ENCODE results near the gene INHBB. TPM values are rescaled to one million over a fixed set of nuclear protein-coding genes. Genes with fewer than 3 reads are reported as not detected.

Gene INHBB
- total and polyA plus RNA-seq, 2 of the 4 experiments (the other 2 are of a cell fraction): 0.18 to 0.92 TPM

GRCh38 chr2:120375251-120376020 lies 29.5 kb downstream of the INHBB start:
- POLR2A ChIA-PET (ENCODE audit: unreplicated experiment): no interaction called here
- no peak overlapping the region for H3K4me3 ChIP-seq (ENCODE audit: insufficient read depth, low read depth, low read length)
- H3K14ac ChIP-seq (replicated peaks; ENCODE audit: low read depth, low read length): no peak overlapping the region
- no peak overlapping the region for H2BK15ac ChIP-seq (ENCODE audit: low read depth, low read length)
- H3K27ac ChIP-seq (ENCODE audit: insufficient read depth, low read length): no peak overlapping the region
- no peak overlapping the region for H3K4me2 ChIP-seq (ENCODE audit: low read depth, low read length)
- H2BK20ac ChIP-seq (ENCODE audit: low read depth, low read length): no peak overlapping the region
- no peak overlapping the region for H3K4ac ChIP-seq (ENCODE audit: low read depth, low read length)
- no peaks in the 10 kb centered on the region for H3K36me3 ChIP-seq (ENCODE audit: control insufficient read depth, insufficient read depth, low read length)
- BruUV-seq (replicated peaks): no TSS peak
- no peak overlapping the region for H4K5ac ChIP-seq (ENCODE audit: low read depth, low read length)
- no peak overlapping the region for H2BK120ac ChIP-seq (ENCODE audit: low read depth, low read length)
- H3K79me1 ChIP-seq (ENCODE audit: low read depth in 1 of 2, low read length in 2 of 2): no peaks in the 10 kb centered on the region
- CTCF ChIA-PET: no interaction called here
- 91% methylated on average over 6 of the region's 14 CpGs; no CpG with 5 or more reads in 1 of the 2 experiments for WGBS, 2 experiments (ENCODE audit: extremely low coverage in 2 of 2, insufficient read length in 1 of 2)
- dilution Hi-C loops (cut with HindIII; ENCODE audit: low sequenced_read_pairs, unreplicated experiment) (no loop called here), intact Hi-C loops (cut with micrococcal nuclease) (no loop called here), in situ Hi-C loops (cut with MboI; ENCODE audit: low sequenced_read_pairs) (no loop called here)
- H4K91ac ChIP-seq (ENCODE audit: insufficient read depth, low read depth, low read length): no peak overlapping the region
- H2BK5ac ChIP-seq (ENCODE audit: low read depth, low read length, poor library complexity, severe bottlenecking): no peak overlapping the region
- no peaks in the 10 kb centered on the region for H3K4me1 ChIP-seq (ENCODE audit: control insufficient read depth, insufficient read depth, low read length)
- H3K9me1 ChIP-seq (ENCODE audit: insufficient read depth, low read length): peaks cover 3% of the 10 kb centered on the region; the same call in 1 of the 2 replicates
- no peak for DNase-seq
- H3K23ac ChIP-seq (ENCODE audit: low read depth, low read length): no peak overlapping the region
- H3K18ac ChIP-seq (ENCODE audit: low read depth, low read length): no peak overlapping the region
- no peak overlapping the region for H4K8ac ChIP-seq (ENCODE audit: low read depth in 2 of 2, low read length in 2 of 2)
- H2AK9ac ChIP-seq (replicated peaks; ENCODE audit: low read depth, low read length, poor library complexity): no peak overlapping the region
- H3K27me3 ChIP-seq (ENCODE audit: control insufficient read depth, insufficient read depth, low read length): peaks cover 82% of the 10 kb centered on the region
- H3K9me3 ChIP-seq (ENCODE audit: control insufficient read depth, insufficient read depth, low read length): no peaks in the 10 kb centered on the region
- H2AK5ac ChIP-seq (ENCODE audit: low read depth, low read length): no peak overlapping the region
- H4K20me1 ChIP-seq (ENCODE audit: insufficient read depth, low read length): no peaks in the 10 kb centered on the region; the same call in none of the 2 replicates
- H3K56ac ChIP-seq (ENCODE audit: extremely low read depth, insufficient read depth, low read length): no peak overlapping the region
- H2AFZ ChIP-seq (replicated peaks; ENCODE audit: low read length, poor library complexity): no peak overlapping the region
- ATAC-seq (ENCODE audit: low read depth): no peak
- H3K9ac ChIP-seq (ENCODE audit: low read depth, low read length): no peak overlapping the region
- TF ChIP-seq FOS (IDR thresholded peaks at IDR 0.05; ENCODE audit: low read depth, low read length): no peak
- no peak for TF ChIP-seq MXI1 (IDR thresholded peaks at IDR 0.05; ENCODE audit: borderline replicate concordance, low read depth, low read length)
- no peak for TF ChIP-seq USF2 (IDR thresholded peaks at IDR 0.05; ENCODE audit: low read depth, low read length)
- no peak for TF ChIP-seq BHLHE40 (IDR thresholded peaks at IDR 0.05; ENCODE audit: low read depth, low read length)
- no peak for TF ChIP-seq NFE2L2 (IDR thresholded peaks at IDR 0.05; ENCODE audit: low read depth, low read length)
- no peak for TF ChIP-seq ELK1 (IDR thresholded peaks at IDR 0.05; ENCODE audit: borderline replicate concordance, low read depth, low read length)
- TF ChIP-seq SMC3 (IDR thresholded peaks at IDR 0.05; ENCODE audit: low read depth, low read length): no peak
- TF ChIP-seq RCOR1 (IDR thresholded peaks at IDR 0.05; ENCODE audit: insufficient replicate concordance, low read length): no peak
- no peak for TF ChIP-seq MAFK (IDR thresholded peaks at IDR 0.05; ENCODE audit: low read depth, low read length)
- no peak for TF ChIP-seq CTCF (conservative IDR thresholded peaks at IDR 0.05; ENCODE audit: low read depth, low read length)
- no peak for TF ChIP-seq RAD21 (IDR thresholded peaks at IDR 0.05; ENCODE audit: low read length)
- no peak for TF ChIP-seq CEBPB (IDR thresholded peaks at IDR 0.05; ENCODE audit: low read depth, low read length)
- no peak for TF ChIP-seq POLR2A (IDR thresholded peaks at IDR 0.05; ENCODE audit: low read depth, low read length)
- TF ChIP-seq MAZ (IDR thresholded peaks at IDR 0.05; ENCODE audit: borderline replicate concordance, low read depth, low read length): no peak
- no peak for TF ChIP-seq CHD1 (IDR thresholded peaks at IDR 0.05; ENCODE audit: low read depth, low read length)
- TF ChIP-seq RFX5 (IDR thresholded peaks at IDR 0.05; ENCODE audit: low read depth, low read length): no peak

All from IMR-90 (cell line).